Measurements from ENCODE around the gene BCL7A. TPM values are rescaled to one million over a fixed set of nuclear protein-coding genes. Genes with fewer than 3 reads are reported as not detected.

Gene BCL7A
- total and polyA plus RNA-seq, 2 of the 8 experiments (the other 6 are each of a cell fraction or from before 2014, with no cell fraction given): 11.9 to 12.7 TPM

- TF ChIP-seq USF2 (IDR thresholded peaks at IDR 0.05; ENCODE audit: low read length) (no peak), CREB1 (IDR thresholded peaks at IDR 0.05) (no peak), CEBPB (IDR thresholded peaks at IDR 0.05; ENCODE audit: low read depth, low read length) (no peak), CTCF (IDR thresholded peaks at IDR 0.05; ENCODE audit: control extremely low read depth in 1 of 3, insufficient read depth in 1 of 3, low read depth in 1 of 3, low read length in 3 of 3) (no peak)
These were observed 63.9 kb downstream of the BCL7A start (continued) for GRCh38 chr12:122085591-122085990.
